Measurements from ENCODE around the gene BMP8A.

The BMP8A gene

GRCh38 chr1:39483276-39483675 lies 8.2 kb upstream of the BMP8A start:
- no peak for DNase-seq (ENCODE audit: low read depth)
- no peak overlapping the region for H3K4me3 ChIP-seq (ENCODE audit: control insufficient read depth, low read depth, low read length)
- TF ChIP-seq CTCF (conservative IDR thresholded peaks at IDR 0.05; ENCODE audit: control insufficient read depth, insufficient read depth, low read depth, low read length): no peak

- no peak overlapping the region for H3K4me3 ChIP-seq (ENCODE audit: control insufficient read depth, low read depth, low read length)
- TF ChIP-seq CTCF (conservative IDR thresholded peaks at IDR 0.05; ENCODE audit: control insufficient read depth, insufficient read depth, low read depth, low read length): no peak
- DNase-seq (ENCODE audit: low read depth): no peak
Measured at GRCh38 chr1:39484564-39484963, 6.9 kb upstream of the BMP8A start.

- no peak for TF ChIP-seq CTCF (conservative IDR thresholded peaks at IDR 0.05; ENCODE audit: control insufficient read depth, insufficient read depth, low read depth, low read length)
- DNase-seq (ENCODE audit: low read depth): no peak
- no peak overlapping the region for H3K4me3 ChIP-seq (ENCODE audit: control insufficient read depth, low read depth, low read length)
Measured at GRCh38 chr1:39485046-39485803, 6.2 kb upstream of the BMP8A start.

GRCh38 chr1:39488012-39488545 lies 3.4 kb upstream of the BMP8A start:
- no peak overlapping the region for H3K4me3 ChIP-seq (ENCODE audit: control insufficient read depth, low read depth, low read length)
- no peak for DNase-seq (ENCODE audit: low read depth)
- no peak for TF ChIP-seq CTCF (conservative IDR thresholded peaks at IDR 0.05; ENCODE audit: control insufficient read depth, insufficient read depth, low read depth, low read length)

GRCh38 chr1:39488793-39489566 lies 2.5 kb upstream of the BMP8A start:
- DNase-seq (ENCODE audit: low read depth): no peak
- H3K4me3 ChIP-seq (ENCODE audit: control insufficient read depth, low read depth, low read length): no peak overlapping the region
- no peak for TF ChIP-seq CTCF (conservative IDR thresholded peaks at IDR 0.05; ENCODE audit: control insufficient read depth, insufficient read depth, low read depth, low read length)

- TF ChIP-seq CTCF (conservative IDR thresholded peaks at IDR 0.05; ENCODE audit: control insufficient read depth, insufficient read depth, low read depth, low read length): no peak
- no peak overlapping the region for H3K4me3 ChIP-seq (ENCODE audit: control insufficient read depth, low read depth, low read length)
- DNase-seq (ENCODE audit: low read depth): no peak
Measured at GRCh38 chr1:39489567-39490239, 1.7 kb upstream of the BMP8A start.

All from fibroblast of mammary gland (primary cell).